Adipose tissue (tissue), 3 donors: Measurements from ENCODE around the gene MYCN. TPM values are rescaled to one million over a fixed set of nuclear protein-coding genes. Genes with fewer than 3 reads are reported as not detected.
"Not testable (repeated sequence)": the region's sequence is repeated elsewhere in the genome, so short reads cannot be mapped to it uniquely, and the experiment has no call there.

Source experiments
- H3K27ac ChIP-seq: one replicate; pipeline ENCODE4 v1.5.1; 2013; ENCODE audit warnings: low read depth, low read length
- WGBS, 3 donors: extraction: QIAGEN DNeasy Blood & Tissue Kit; methylation state at CpG; one replicate each; pipeline ENCODE4 v1.1.7; 2013; 5-methylcytosine and 5-hydroxymethylcytosine counted together
- polyA plus RNA-seq, 3 donors: library from polyadenylated mRNA; stranded (reverse); fragments of 200-250 nt; gene quantifications; one replicate each; pipeline ENCODE4 v1.2.3, GENCODE V29; 2013
- donor health status: healthy with polysubstance abuse.
- donor health status: Bipolar disorder and iron deficiency.
- donor health status: healthy.

Gene MYCN
- polyA plus RNA-seq, 3 donors, result 0.17 to 1.0 (median 0.45) TPM

DNA sequence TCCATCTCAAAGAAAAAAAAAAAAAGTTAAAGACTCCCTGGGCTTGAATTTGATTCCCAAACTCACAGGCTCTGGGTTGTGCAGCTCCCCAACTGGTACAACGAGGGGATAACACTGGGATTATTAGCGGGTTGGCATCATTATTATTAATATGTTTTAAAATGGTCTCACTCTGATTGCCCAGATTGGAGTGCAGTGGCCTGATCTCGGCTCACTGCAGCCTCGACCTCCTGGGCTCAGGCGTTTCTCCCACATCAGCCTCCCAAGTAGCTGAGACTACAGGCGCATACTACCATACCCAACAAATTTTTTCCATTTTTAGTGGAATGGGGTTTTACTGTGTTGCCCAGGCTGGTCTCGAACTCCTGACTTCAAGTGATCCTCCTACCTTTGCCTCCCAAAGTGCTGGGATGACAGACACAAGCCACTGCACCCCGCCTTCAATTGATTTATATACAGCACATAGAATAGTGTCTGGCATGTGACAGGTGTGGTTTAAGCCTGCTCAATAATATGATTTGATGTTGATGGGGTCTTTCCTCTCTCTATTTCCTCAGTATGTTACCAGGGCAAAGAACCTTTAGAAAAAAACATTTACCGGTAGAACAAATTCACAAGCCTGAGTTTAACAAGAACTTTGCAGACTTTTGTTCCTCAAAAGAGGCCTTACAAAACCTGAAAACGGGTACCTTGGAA lies 12.2 kb downstream of the MYCN start:
- no peak overlapping the region for H3K27ac ChIP-seq
- 79 to 93% (median 92%) methylated on average over 10 of the region's 10 CpGs for WGBS, 3 donors

- H3K27ac ChIP-seq, result no peak overlapping the region
- 80 to 88% (median 83%) methylated on average over 6 of the region's 6 CpGs for WGBS, 3 donors
Observed at GRCh38 chr2:15953147-15953630, 12.8 kb downstream of the MYCN start.

DNA sequence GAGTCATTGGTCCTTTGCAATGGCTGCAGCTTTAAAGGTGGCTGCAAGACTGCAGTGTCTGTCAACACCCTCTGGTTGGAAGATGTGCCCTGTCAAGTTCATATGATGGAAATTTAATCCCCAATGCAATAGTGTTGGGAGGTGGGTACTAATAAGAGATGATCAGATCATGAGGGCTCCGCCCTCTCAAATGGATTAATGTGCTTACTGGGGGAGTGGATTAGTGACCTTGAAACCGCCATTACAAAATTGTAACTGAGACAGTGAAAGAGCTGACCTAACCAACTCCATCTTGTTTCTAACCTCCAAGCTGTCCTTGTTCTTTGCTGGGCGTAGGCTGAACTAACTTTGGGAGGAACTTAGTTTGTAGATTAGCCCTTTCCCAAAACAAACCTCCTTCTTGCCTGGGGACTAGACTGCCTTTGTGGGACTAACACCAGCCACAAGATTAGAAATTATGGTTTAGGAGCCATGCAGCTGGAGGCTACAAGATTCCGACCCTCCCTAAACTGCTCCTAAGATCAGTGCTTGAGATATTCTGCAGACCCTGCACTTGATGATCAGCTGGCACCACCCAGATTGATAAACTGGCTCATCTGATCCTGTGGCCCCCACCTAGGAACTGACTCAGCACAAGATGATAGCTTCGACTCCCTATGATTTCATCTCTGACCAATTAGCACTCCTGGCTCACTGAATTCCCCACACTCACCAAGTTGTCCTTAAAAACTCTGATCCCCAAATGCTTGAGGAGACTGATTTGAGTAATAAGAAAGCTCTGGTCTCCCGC lies 13.7 kb downstream of the MYCN start:
- WGBS, 3 donors, result 84 to 88% (median 85%) methylated on average over 6 of the region's 6 CpGs
- H3K27ac ChIP-seq, result no peak overlapping the region

DNA sequence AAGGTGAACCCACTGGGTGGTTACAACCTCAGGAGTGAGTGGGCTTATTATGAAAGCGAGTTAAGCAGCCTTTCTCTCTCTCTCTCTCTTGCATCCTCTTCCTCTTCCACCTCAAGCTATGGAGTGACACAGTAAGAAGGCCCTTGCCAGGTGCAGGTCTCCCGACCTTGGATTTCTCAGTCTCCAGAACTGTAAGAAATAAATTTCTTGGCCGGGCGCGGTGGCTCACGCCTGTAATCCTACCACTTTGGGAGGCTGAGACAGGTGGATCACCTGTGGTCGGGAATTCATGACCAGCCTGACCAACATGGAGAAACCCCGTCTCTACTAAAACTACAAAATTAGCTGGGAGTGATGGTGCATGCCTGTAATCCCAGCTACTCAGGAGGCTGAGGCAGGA lies 14.4 kb downstream of the MYCN start:
- 89 to 95% (median 94%) methylated on average over 8 of the region's 8 CpGs for WGBS, 3 donors
- H3K27ac ChIP-seq, result no peak overlapping the region

GRCh38 chr2:15955232-15955988 lies 15.1 kb downstream of the MYCN start:
- H3K27ac ChIP-seq, result no peak overlapping the region
- 79 to 93% (median 88%) methylated on average over 7 of the region's 7 CpGs for WGBS, 3 donors

DNA sequence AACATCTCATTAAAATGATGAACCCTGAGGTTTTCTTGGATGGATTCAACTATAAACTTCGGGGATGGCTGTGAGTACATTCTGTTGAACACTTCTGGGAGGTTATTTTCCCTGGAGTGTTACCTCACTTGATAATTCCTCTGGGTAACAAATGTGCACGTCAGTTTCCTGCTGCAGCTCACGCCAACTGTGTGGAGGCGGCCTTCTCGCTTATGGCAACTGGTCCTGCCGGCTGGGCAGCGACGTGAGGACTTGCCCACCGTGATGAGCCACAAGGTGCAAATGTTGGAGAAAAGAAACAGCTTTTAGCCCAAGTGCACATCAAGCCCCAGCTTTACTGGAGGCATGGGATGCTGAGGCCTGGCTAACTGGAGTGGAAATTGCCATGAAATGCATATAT lies 15.9 kb downstream of the MYCN start:
- 85 to 89% (median 87%) methylated on average over 9 of the region's 9 CpGs for whole genome bisulfite sequencing, 3 donors
- H3K27ac ChIP-seq, result no peak overlapping the region

GRCh38 chr2:15956751-15957736 lies 16.7 kb downstream of the MYCN start:
- no peak overlapping the region for H3K27ac ChIP-seq
- 94 to 97% (median 97%) methylated on average over 16 of the region's 16 CpGs for WGBS, 3 donors

DNA sequence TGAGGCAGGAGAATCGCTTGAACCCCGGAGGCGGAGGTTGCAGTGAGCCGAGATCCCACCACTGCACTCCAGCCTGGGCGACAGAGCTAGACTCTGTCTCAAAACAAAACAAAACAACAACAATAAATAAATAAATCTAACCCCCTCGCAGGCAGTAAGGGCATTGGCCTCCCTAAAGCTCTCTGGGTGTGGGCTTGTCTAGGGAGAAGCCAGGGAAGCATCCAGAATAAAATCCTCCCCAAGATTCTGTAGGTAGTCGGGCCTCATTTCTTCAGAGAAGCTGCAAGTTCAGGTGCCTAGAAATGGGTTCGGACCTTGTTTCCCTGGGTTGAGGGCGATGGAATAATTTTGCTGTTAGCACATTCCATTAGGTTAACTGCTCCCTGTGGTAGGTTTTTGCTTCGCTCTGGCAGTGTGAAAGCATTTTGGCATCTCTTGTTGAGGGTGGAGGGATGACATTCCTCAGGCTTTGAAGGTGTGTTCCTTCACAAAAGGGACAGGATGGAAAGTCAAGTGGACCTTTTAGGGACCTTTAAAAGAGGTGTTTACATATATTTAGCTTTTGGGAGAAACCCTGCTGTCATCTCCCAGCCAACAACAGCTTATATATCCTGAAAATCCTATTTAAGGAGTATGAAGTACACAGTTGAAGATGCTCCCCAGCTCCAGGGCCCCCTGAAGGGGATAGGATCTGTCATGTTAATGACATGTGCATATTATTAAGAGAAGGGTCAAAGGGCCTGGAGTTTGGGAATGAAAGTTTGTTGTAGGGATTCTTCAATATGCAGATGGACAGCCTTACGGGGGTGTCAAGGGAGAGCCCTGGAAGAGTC lies 17.7 kb downstream of the MYCN start:
- WGBS, 3 donors, result 82 to 90% (median 88%) methylated on average over 11 of the region's 11 CpGs

GRCh38 chr2:15959331-15960153 lies 19.2 kb downstream of the MYCN start:
- 66 to 85% (median 83%) methylated on average over 4 of the region's 4 CpGs for WGBS, 3 donors
- no peak overlapping the region for H3K27ac ChIP-seq

More for the DNA sequence above, 17.7 kb downstream of the MYCN start:
- H3K27ac ChIP-seq, result no peak overlapping the region

DNA sequence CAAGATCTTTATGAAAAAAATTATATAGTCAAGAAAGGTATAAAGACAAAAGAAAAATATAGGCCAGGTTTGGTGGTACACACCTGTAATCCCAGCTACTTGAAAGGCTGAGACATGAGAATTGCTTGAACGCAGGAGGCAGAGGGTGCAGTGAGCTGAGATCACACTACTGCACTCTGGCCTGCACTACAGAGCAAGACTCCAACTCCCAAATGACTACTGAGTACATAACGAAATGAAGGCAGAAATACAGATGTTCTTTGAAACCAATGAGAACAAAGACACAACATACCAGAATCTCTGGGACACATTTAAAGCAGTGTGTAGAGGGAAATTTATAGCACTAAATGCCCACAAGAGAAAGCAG lies 19.8 kb downstream of the MYCN start:
- H3K27ac ChIP-seq, result not testable (repeated sequence)
- 55 to 77% (median 63%) methylated on average over 2 of the region's 2 CpGs for WGBS, 3 donors

- WGBS, 3 donors, result 87 to 89% (median 88%) methylated on average over 5 of the region's 5 CpGs
Observed at GRCh38 chr2:15963109-15963976, 23.0 kb downstream of the MYCN start.

GRCh38 chr2:15963977-15964670 lies 23.8 kb downstream of the MYCN start:
- WGBS, 3 donors, result 85 to 93% (median 90%) methylated on average over 5 of the region's 5 CpGs
- no peak overlapping the region for H3K27ac ChIP-seq

More at GRCh38 chr2:15963109-15963976, 23.0 kb downstream of the MYCN start:
- H3K27ac ChIP-seq, result not testable (repeated sequence)

DNA sequence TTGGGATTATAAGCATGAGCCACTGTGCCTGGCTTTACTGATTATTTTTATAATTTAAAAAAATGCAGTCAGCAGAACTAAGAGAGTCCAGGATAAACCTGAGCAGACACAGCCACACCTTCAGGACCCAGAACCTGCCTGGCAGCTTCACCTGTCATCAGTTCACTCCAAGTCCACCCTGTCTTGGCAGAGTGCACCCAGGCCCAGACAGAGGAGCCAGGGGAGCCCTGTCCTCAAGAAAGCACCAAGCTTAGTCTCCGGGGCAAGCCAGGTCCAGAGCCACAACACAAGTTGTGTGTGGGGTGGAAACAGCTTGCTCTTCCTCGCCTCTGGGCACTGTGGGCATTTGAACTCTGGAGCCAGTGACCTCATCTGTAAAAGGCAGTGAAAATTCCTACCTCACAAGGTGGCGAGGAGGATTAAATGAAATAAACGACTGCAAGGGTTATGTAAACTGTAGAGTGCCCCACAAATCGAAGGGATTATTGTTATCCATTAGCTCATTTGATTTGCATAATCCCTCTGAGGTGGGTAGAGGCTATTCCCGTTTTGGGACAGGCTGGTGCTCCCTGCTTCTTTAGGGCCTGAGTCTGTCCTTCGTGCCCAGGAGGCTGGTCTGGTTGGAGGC lies 24.7 kb downstream of the MYCN start:
- H3K27ac ChIP-seq, result no peak overlapping the region
- 73 to 82% (median 82%) methylated on average over 7 of the region's 7 CpGs for WGBS, 3 donors

DNA sequence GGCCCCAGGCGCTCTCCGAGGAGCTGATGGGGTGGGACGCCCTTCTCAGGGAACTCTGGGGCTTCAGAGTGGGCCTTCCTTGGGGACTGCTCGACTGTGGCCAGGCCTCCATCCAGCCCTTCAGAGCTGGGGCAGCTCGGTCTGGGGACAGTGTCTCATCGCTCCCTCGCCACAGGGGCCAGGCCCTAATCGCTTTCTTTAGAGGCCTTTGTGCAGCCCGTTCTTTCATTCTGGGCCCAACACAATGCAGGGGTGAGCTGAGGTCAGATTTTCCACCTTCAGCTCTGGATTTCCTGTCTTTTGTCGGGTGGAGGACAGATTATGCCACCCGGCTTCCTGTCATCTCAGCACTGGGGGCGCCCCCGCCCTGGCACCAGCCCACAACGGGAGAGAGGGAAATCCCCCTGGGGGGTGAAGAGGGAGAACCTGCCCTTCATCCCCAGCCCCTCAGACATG lies 25.2 kb downstream of the MYCN start:
- 56 to 68% (median 57%) methylated on average over 14 of the region's 14 CpGs for WGBS, 3 donors
- H3K27ac ChIP-seq, result no peak overlapping the region
